ENCODE data around the gene ZNF688.

GRCh38 chr16:30619202-30619601 lies 47.7 kb upstream of the ZNF688 start:
- TF ChIP-seq EZH2 (IDR thresholded peaks at IDR 0.05) (no peak), CTCF (IDR thresholded peaks at IDR 0.05) (no peak)
